ENCODE measurements around the gene CACNG7.

CACNG7 gene

GRCh38 chr19:53879140-53880081 is 29.7 kb upstream of the CACNG7 start:
- Histone ChIP-seq H3K4me2 (ENCODE audit: low read length) (peak overlapping the region; percentile 100), H3K4me3 (ENCODE audit: low read depth, low read length) (peak overlapping the region; percentile 95), H3K9me3 (ENCODE audit: control insufficient read depth, low read length) (no peaks in the 10 kb centered on the region), H2AFZ (peak overlapping the region; percentile 88), H3K36me3 (ENCODE audit: control insufficient read depth, insufficient read depth, low read length) (no peaks in the 10 kb centered on the region), H3K27ac (peak overlapping the region; percentile 66), H3K27me3 (ENCODE audit: control insufficient read depth, insufficient read depth, low read length) (no peaks in the 10 kb centered on the region), H3K4me1 (peaks cover 13% of the 10 kb centered on the region), H3K9ac (no peak overlapping the region), H3K79me2 (no peaks in the 10 kb centered on the region)
- TF ChIP-seq CTCF (IDR thresholded peaks at IDR 0.05) = no peak

- no peaks in the 10 kb centered on the region for H3K79me2 ChIP-seq
- no peaks in the 10 kb centered on the region for H3K27me3 ChIP-seq (ENCODE audit: control insufficient read depth, insufficient read depth, low read length)
- H3K27ac ChIP-seq = peak overlapping the region; percentile 69
- no peaks in the 10 kb centered on the region for H3K36me3 ChIP-seq (ENCODE audit: control insufficient read depth, insufficient read depth, low read length)
- peak overlapping the region; percentile 75 for H3K4me2 ChIP-seq (ENCODE audit: low read length)
- peak overlapping the region; percentile 3 for H3K9ac ChIP-seq
- peaks cover 13% of the 10 kb centered on the region for H3K4me1 ChIP-seq
- no peak for TF ChIP-seq CTCF (IDR thresholded peaks at IDR 0.05)
- H3K9me3 ChIP-seq (ENCODE audit: control insufficient read depth, low read length) = no peaks in the 10 kb centered on the region
- H2AFZ ChIP-seq = peak overlapping the region; percentile 81
- peak overlapping the region; percentile 65 for H3K4me3 ChIP-seq (ENCODE audit: low read depth, low read length)
Measured at GRCh38 chr19:53880711-53881481, 28.2 kb upstream of the CACNG7 start.

- peak within 1 kb of the TSS; percentile 81 for H2AFZ ChIP-seq
- no peaks in the 10 kb centered on the region for H3K9me3 ChIP-seq (ENCODE audit: control insufficient read depth, low read length)
- H3K4me2 ChIP-seq (ENCODE audit: low read length) = peak within 1 kb of the TSS; percentile 75
- H3K4me1 ChIP-seq = peaks cover 13% of the 10 kb centered on the region
- H3K27ac ChIP-seq = peak within 1 kb of the TSS; percentile 69
- TF ChIP-seq CTCF (IDR thresholded peaks at IDR 0.05) = peak; percentile 72
- peak within 1 kb of the TSS; percentile 65 for H3K4me3 ChIP-seq (ENCODE audit: low read depth, low read length)
- no peaks in the 10 kb centered on the region for H3K79me2 ChIP-seq
- H3K36me3 ChIP-seq (ENCODE audit: control insufficient read depth, insufficient read depth, low read length) = no peaks in the 10 kb centered on the region
- H3K27me3 ChIP-seq (ENCODE audit: control insufficient read depth, insufficient read depth, low read length) = no peaks in the 10 kb centered on the region
- peak within 1 kb of the TSS; percentile 3 for H3K9ac ChIP-seq
Measured at GRCh38 chr19:53881482-53882390, 27.3 kb upstream of the CACNG7 start, which contains the start of gene PRKCG. PRKCG (plus strand) TSS chr19:53882197; CDS start chr19:53882495, 298 bp downstream.

- peak overlapping the region; percentile 69 for H3K27ac ChIP-seq
- H3K36me3 ChIP-seq (ENCODE audit: control insufficient read depth, insufficient read depth, low read length) = no peaks in the 10 kb centered on the region
- no peak for TF ChIP-seq CTCF (IDR thresholded peaks at IDR 0.05)
- peaks cover 13% of the 10 kb centered on the region for H3K4me1 ChIP-seq
- no peaks in the 10 kb centered on the region for H3K27me3 ChIP-seq (ENCODE audit: control insufficient read depth, insufficient read depth, low read length)
- no peak overlapping the region for H3K9ac ChIP-seq
- H3K9me3 ChIP-seq (ENCODE audit: control insufficient read depth, low read length) = no peaks in the 10 kb centered on the region
- peak overlapping the region; percentile 75 for H3K4me2 ChIP-seq (ENCODE audit: low read length)
- H3K4me3 ChIP-seq (ENCODE audit: low read depth, low read length) = peak overlapping the region; percentile 65
- no peaks in the 10 kb centered on the region for H3K79me2 ChIP-seq
- peak overlapping the region; percentile 81 for H2AFZ ChIP-seq
Measured at GRCh38 chr19:53882391-53883050, 26.6 kb upstream of the CACNG7 start.
